NB4 (cell line): ENCODE results near the gene CALM1.

ENCODE experiments used
- POLR2A ChIP-seq: IDR thresholded peaks from 2 replicates; pipeline ENCODE4 v1.6.1; 2011; ENCODE audit warnings: mild to moderate bottlenecking; ENCODE audit not compliant: insufficient read length; ENCODE audit errors: extremely low read depth
- TF ChIP-seq, protein P1 (sequence below): IDR thresholded peaks from one replicate; pipeline ENCODE4 v1.5.1; 2012; ENCODE audit warnings: low read depth, low read length
- TF ChIP-seq, protein P2 (sequence below): IDR thresholded peaks from 2 replicates; pipeline ENCODE4 v1.6.1; 2011; ENCODE audit warnings: low read depth, low read length

DNA sequence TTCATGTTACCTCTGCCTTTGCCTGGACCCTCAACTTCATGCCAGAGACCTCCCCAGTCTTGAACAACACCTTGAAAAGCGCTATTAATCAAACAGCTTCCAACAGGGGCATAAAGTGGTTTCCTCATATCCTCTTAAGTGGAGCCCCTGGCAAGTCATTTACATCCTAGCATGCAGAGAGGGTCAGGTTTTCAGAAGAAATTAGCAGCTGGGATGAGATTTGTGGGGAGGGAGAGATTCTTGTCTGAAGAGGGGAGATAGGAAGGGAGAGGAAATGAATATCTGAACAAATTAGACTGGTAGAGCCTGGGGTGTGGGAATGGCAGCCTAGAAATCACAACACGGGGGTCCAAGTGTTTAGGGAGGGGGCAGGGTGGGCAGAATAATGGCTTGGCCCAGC is 45.6 kb downstream of the CALM1 start:
- TF ChIP-seq, protein P1, sequence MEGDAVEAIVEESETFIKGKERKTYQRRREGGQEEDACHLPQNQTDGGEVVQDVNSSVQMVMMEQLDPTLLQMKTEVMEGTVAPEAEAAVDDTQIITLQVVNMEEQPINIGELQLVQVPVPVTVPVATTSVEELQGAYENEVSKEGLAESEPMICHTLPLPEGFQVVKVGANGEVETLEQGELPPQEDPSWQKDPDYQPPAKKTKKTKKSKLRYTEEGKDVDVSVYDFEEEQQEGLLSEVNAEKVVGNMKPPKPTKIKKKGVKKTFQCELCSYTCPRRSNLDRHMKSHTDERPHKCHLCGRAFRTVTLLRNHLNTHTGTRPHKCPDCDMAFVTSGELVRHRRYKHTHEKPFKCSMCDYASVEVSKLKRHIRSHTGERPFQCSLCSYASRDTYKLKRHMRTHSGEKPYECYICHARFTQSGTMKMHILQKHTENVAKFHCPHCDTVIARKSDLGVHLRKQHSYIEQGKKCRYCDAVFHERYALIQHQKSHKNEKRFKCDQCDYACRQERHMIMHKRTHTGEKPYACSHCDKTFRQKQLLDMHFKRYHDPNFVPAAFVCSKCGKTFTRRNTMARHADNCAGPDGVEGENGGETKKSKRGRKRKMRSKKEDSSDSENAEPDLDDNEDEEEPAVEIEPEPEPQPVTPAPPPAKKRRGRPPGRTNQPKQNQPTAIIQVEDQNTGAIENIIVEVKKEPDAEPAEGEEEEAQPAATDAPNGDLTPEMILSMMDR = no peak
- no peak for TF ChIP-seq POLR2A
- TF ChIP-seq, protein P2, sequence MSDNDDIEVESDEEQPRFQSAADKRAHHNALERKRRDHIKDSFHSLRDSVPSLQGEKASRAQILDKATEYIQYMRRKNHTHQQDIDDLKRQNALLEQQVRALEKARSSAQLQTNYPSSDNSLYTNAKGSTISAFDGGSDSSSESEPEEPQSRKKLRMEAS = no peak
